ENCODE data around the gene EPHA5. TPM values are rescaled to one million over a fixed set of nuclear protein-coding genes. Genes with fewer than 3 reads are reported as not detected.

The EPHA5 gene
- total RNA-seq, 1 experiment from 2014 or later: not detected

GRCh38 chr4:65515646-65516045 lies 154.6 kb downstream of the EPHA5 start:
- Histone ChIP-seq H4K91ac (ENCODE audit: insufficient read length, low read depth, low read length) (no peak overlapping the region), H3K56ac (ENCODE audit: insufficient read length, low read depth, low read length) (no peak overlapping the region), H2BK12ac (ENCODE audit: insufficient read length, low read depth, low read length) (no peak overlapping the region), H2BK15ac (ENCODE audit: low read depth, low read length) (no peak overlapping the region), H3K9ac (ENCODE audit: extremely low read depth, insufficient read length, low read length) (no peak overlapping the region), H3K14ac (ENCODE audit: insufficient read depth, low read length) (no peak overlapping the region), H3K23ac (ENCODE audit: insufficient read length, low read depth, low read length) (no peak overlapping the region), H3T11ph (ENCODE audit: low read length) (no peak overlapping the region), H3K4me2 (ENCODE audit: insufficient read depth, insufficient read length, low read length) (no peak overlapping the region), H2AK5ac (ENCODE audit: insufficient read length, low read length) (no peak overlapping the region), H3K27ac (ENCODE audit: insufficient read length, low read depth, low read length) (no peak overlapping the region), H2BK120ac (ENCODE audit: low read depth, low read length, poor library complexity, severe bottlenecking) (no peak overlapping the region), H2BK20ac (ENCODE audit: low read depth, low read length, poor library complexity, severe bottlenecking) (no peak overlapping the region), H3K4ac (ENCODE audit: low read depth, low read length) (no peak overlapping the region), H3K4me1 (ENCODE audit: insufficient read depth, low read length) (peaks cover 3% of the 10 kb centered on the region; the same call in 1 of the 2 replicates), H3K79me1 (ENCODE audit: insufficient read depth, low read depth, low read length, poor library complexity, severe bottlenecking) (no peaks in the 10 kb centered on the region), H4K5ac (ENCODE audit: insufficient read length, low read depth, low read length) (no peak overlapping the region), H4K8ac (replicated peaks; ENCODE audit: insufficient read length, low read depth, low read length) (no peak overlapping the region), H3K23me2 (ENCODE audit: insufficient read length, low read depth, low read length, poor library complexity, severe bottlenecking) (no peaks in the 10 kb centered on the region), H2BK5ac (ENCODE audit: insufficient read length, low read length) (no peak overlapping the region), H3K27me3 (ENCODE audit: insufficient read depth, low read length) (no peaks in the 10 kb centered on the region), H3K79me2 (ENCODE audit: insufficient read depth, low read length) (no peaks in the 10 kb centered on the region), H3K9me3 (ENCODE audit: control insufficient read depth, low read depth, low read length) (no peaks in the 10 kb centered on the region), H3K18ac (ENCODE audit: insufficient read length, low read depth, low read length) (no peak overlapping the region), H4K20me1 (ENCODE audit: control insufficient read depth, insufficient read depth, insufficient read length) (no peaks in the 10 kb centered on the region), H2AFZ (ENCODE audit: low read length) (no peak overlapping the region)
- Mint-ChIP-seq H3K36me3 (ENCODE audit: insufficient read depth in 1 of 3, low read depth in 3 of 3) (peaks cover 0 to 1% (median 0%) of the 10 kb centered on the region in 3 experiments; a peak in 1 of 7 replicates), H3K4me3 (no peak overlapping the region), H3K9me3 (peaks cover 9% of the 10 kb centered on the region in 2 experiments; a peak in 4 of 5 replicates), H3K27ac (no peak overlapping the region), H3K27me3 (ENCODE audit: low read depth) (no peaks in the 10 kb centered on the region), H3K4me1 (peaks cover 5 to 9% of the 10 kb centered on the region in 2 experiments)
- TF ChIP-seq CTCF (conservative IDR thresholded peaks at IDR 0.05): no peak
- no CpG with 5 or more reads among the region's 2 CpGs for WGBS (ENCODE audit: extremely low coverage, insufficient read length, low lambda C conversion rate)
- DNase-seq: no peak
